PC-3 (cell line): ENCODE results near the gene PLEKHH1. TPM values are rescaled to one million over a fixed set of nuclear protein-coding genes. Genes with fewer than 3 reads are reported as not detected.
"Not testable (repeated sequence)": the region's sequence is repeated elsewhere in the genome, so short reads cannot be mapped to it uniquely, and the experiment has no call there.

ENCODE experiments used
- ATAC-seq: fragments of 200-7000 bp; cut with Tn5 transposase; 2 replicates; pipeline ENCODE4 v1.9.1; 2020; ENCODE audit warnings: mild to moderate bottlenecking, moderate library complexity
- BruUV-seq: library from RNA; stranded (reverse); fragments of 400-500 nt; replicated peaks from 2 replicates; lab custom pipeline; 2021; lab: Mats Ljungman, UMichigan
- CTCF ChIA-PET: fragments of 300-600 bp; sonication (Branson Sonifier 250); formaldehyde crosslinking; loops from one replicate; lab custom pipeline; 2022; ENCODE audit warnings: antibody characterized with exemption; lab: Charles Lee
- POLR2A ChIA-PET: fragments of 300-600 bp; sonication (Branson Sonifier 250); formaldehyde crosslinking; loops from one replicate; lab custom pipeline; 2022; ENCODE audit warnings: antibody characterized with exemption; ENCODE audit not compliant: unreplicated experiment; lab: Charles Lee
- DNase-seq: peaks from one replicate; pipeline ENCODE4 v3.0.0-alpha.2; 2015
- H2AFZ ChIP-seq: fragments of 300-600 bp; sonication (generic); 2 replicates; pipeline ENCODE4 v1.6.0; 2016; ENCODE audit warnings: antibody characterized with exemption, low read length
- H3F3A ChIP-seq: fragments of 300-600 bp; sonication (generic); one replicate; pipeline ENCODE4 v1.6.0; 2017; ENCODE audit warnings: antibody characterized with exemption, low read length, control low read depth, mild to moderate bottlenecking; ENCODE audit not compliant: unreplicated experiment
- H3K27ac ChIP-seq: fragments of 300-600 bp; sonication (generic); 2 replicates; pipeline ENCODE4 v1.5.1; 2016; ENCODE audit warnings: mild to moderate bottlenecking, low read length
- H3K27me3 ChIP-seq: fragments of 300-600 bp; sonication (generic); 2 replicates; pipeline ENCODE4 v1.6.1; 2016; ENCODE audit warnings: low read length, mixed read lengths
- H3K36me3 ChIP-seq: fragments of 300-600 bp; sonication (generic); 2 replicates; pipeline ENCODE4 v1.6.1; 2016; ENCODE audit warnings: low read depth, mixed run types, low read length, mixed read lengths
- H3K4me1 ChIP-seq: fragments of 300-600 bp; sonication (generic); 2 replicates; pipeline ENCODE4 v1.5.1; 2016; ENCODE audit warnings: low read length; ENCODE audit not compliant: insufficient read depth
- H3K4me2 ChIP-seq: fragments of 300-600 bp; sonication (generic); 2 replicates; pipeline ENCODE4 v1.6.0; 2016; ENCODE audit warnings: low read length
- H3K4me3 ChIP-seq: fragments of 300-600 bp; sonication (generic); 2 replicates; pipeline ENCODE4 v1.5.1; 2016; ENCODE audit warnings: mild to moderate bottlenecking, low read length, mixed read lengths
- H3K79me2 ChIP-seq: fragments of 300-600 bp; sonication (generic); 2 replicates; pipeline ENCODE4 v1.6.1; 2017; ENCODE audit warnings: low read length, mixed read lengths
- H3K9ac ChIP-seq: fragments of 300-600 bp; sonication (generic); 2 replicates; pipeline ENCODE4 v1.6.0; 2016; ENCODE audit warnings: mild to moderate bottlenecking, low read length
- H3K9me2 ChIP-seq: fragments of 300-600 bp; sonication (generic); replicated peaks from 2 replicates; pipeline ENCODE4 v1.6.1; 2016; ENCODE audit warnings: mixed run types, low read length, mixed read lengths
- H3K9me3 ChIP-seq: fragments of 300-600 bp; sonication (generic); 2 replicates; pipeline ENCODE4 v1.6.1; 2016; ENCODE audit warnings: low read length, mixed read lengths
- H4K20me1 ChIP-seq: fragments of 300-600 bp; sonication (generic); 2 replicates; pipeline ENCODE4 v1.6.1; 2016; ENCODE audit warnings: low read length, mixed read lengths
- CTCF ChIP-seq: fragments of 300-600 bp; sonication (generic); conservative IDR thresholded peaks from 2 replicates; pipeline ENCODE4 v1.5.1; 2017; ENCODE audit warnings: antibody characterized with exemption, low read depth, mild to moderate bottlenecking, low read length
- EZH2 ChIP-seq: fragments of 300-600 bp; sonication (generic); IDR thresholded peaks from one replicate; pipeline ENCODE4 v1.6.1; 2017; ENCODE audit warnings: antibody characterized with exemption, mild to moderate bottlenecking, low read length; ENCODE audit not compliant: unreplicated experiment
- EZH2phosphoT487 ChIP-seq: fragments of 300-600 bp; sonication (generic); IDR thresholded peaks from 2 replicates; pipeline ENCODE4 v1.6.1; 2018; ENCODE audit warnings: mild to moderate bottlenecking, antibody characterized with exemption, low read length, borderline replicate concordance
- intact Hi-C: fragments of 100-400 bp; cut with micrococcal nuclease; formaldehyde crosslinking; loops from 2 replicates; pipeline ENCODE4 v1.9.0; 2023
- total RNA-seq: library from RNA; depleted of rRNA; stranded (reverse); fragments of >200 nt; gene quantifications from 2 replicates; pipeline ENCODE4 v1.2.3, GENCODE V29; 2014

Gene PLEKHH1
- total RNA-seq, 1 experiment from 2014 or later = 11.1 TPM

DNA sequence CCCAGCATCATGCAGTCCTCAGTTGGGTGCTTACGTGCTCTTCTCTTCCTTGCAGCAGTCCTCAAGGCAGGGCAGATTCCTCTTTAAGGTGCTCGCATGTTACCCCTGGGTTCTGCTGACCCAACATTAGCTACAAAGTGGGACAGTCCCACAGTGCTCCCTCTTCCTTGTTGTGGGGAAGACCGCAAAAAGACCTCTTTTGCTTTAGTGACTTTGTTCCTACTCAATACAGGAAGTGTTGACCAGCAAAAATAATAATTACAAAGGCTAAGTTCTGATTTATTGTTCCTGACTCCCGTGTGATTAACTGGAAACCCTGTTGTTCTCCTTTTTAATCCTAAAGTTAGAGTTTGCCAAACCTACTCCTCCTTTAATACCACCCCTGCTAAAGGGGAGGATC is 53.3 kb downstream of the PLEKHH1 start:
- DNase-seq (no peak), ATAC-seq (no peak)
- H2AFZ ChIP-seq = no peak overlapping the region
- H3K9ac ChIP-seq = no peak overlapping the region
- H3K4me2 ChIP-seq = no peak overlapping the region
- no peaks in the 10 kb centered on the region for H3K27me3 ChIP-seq
- H3K4me3 ChIP-seq = no peak overlapping the region
- H3K4me1 ChIP-seq = no peaks in the 10 kb centered on the region
- POLR2A ChIA-PET = no interaction called here
- H3F3A ChIP-seq = peaks cover 3% of the 10 kb centered on the region
- no peaks in the 10 kb centered on the region for H4K20me1 ChIP-seq
- H3K27ac ChIP-seq = no peak overlapping the region
- H3K9me2 ChIP-seq = no peaks in the 10 kb centered on the region
- H3K79me2 ChIP-seq = no peaks in the 10 kb centered on the region
- H3K9me3 ChIP-seq = no peaks in the 10 kb centered on the region
- no peak for TF ChIP-seq EZH2
- no peak for TF ChIP-seq CTCF
- no peak for TF ChIP-seq EZH2phosphoT487
- BruUV-seq = no TSS peak
- intact Hi-C loops = no loop called here
- H3K36me3 ChIP-seq = peaks cover 21% of the 10 kb centered on the region; the same call in 1 of the 2 replicates
- CTCF ChIA-PET = interaction anchor here (1.3 to 4.3 kb wide), 2 partner anchors 81 to 117 kb away, joined by 3 to 68 read pairs; no protein-coding TSS in a partner anchor

DNA sequence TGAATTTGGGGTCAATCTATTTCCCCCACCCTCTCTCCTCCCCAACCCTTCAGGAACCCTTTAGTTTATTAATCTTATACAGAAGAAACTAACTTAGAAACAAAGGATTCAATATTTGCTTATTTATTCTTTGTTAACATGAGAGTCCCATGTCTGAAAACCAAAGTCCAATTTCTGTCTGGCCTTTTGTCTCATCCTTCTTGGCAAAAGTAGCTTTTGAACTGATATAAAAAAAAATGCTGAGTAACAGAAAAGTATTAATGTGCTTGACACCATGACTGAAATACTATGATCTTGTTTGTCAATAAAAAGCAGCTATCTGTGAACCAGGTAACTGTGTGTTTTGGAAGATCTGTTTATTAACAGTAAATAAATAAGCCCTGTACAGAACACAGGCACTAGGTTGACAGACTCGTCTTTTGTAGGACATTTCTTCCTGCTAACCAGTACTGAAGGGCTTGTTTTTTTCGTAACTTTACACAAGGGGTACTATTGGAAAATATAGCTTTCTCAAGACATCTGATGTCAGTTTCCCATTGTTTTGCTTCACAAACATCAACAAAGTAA is 56.2 kb downstream of the PLEKHH1 start:
- H2AFZ ChIP-seq = no peak overlapping the region
- H3K4me3 ChIP-seq = no peak overlapping the region
- ChIA-PET POLR2A (no interaction called here), CTCF (interaction anchor here (0.6 to 0.9 kb wide), 2 partner anchors 62 to 115 kb away, joined by 3 to 4 read pairs; no protein-coding TSS in a partner anchor)
- ATAC-seq = no peak
- H3K9me3 ChIP-seq = no peaks in the 10 kb centered on the region
- H3K4me1 ChIP-seq = no peaks in the 10 kb centered on the region
- no peak for TF ChIP-seq EZH2
- TF ChIP-seq CTCF = no peak
- TF ChIP-seq EZH2phosphoT487 = no peak
- H3K79me2 ChIP-seq = no peaks in the 10 kb centered on the region
- intact Hi-C loops = no loop called here
- no peaks in the 10 kb centered on the region for H4K20me1 ChIP-seq
- no peaks in the 10 kb centered on the region for H3K27me3 ChIP-seq
- H3K9ac ChIP-seq = no peak overlapping the region
- no peak for DNase-seq
- no TSS peak for BruUV-seq
- no peaks in the 10 kb centered on the region for H3K9me2 ChIP-seq
- no peak overlapping the region for H3K27ac ChIP-seq
- no peak overlapping the region for H3K4me2 ChIP-seq
- H3F3A ChIP-seq = peaks cover 4% of the 10 kb centered on the region
- peaks cover 27% of the 10 kb centered on the region; the same call in 1 of the 2 replicates for H3K36me3 ChIP-seq

GRCh38 chr14:67593650-67594049 is 60.6 kb downstream of the PLEKHH1 start:
- ATAC-seq, H3K27ac ChIP-seq, H3K27me3 ChIP-seq, H3K4me3 ChIP-seq, BruUV-seq, H3K4me2 ChIP-seq, H3K9me3 ChIP-seq, CTCF ChIA-PET, intact Hi-C loops, H3K9me2 ChIP-seq, POLR2A ChIA-PET, H3K4me1 ChIP-seq, H3K9ac ChIP-seq, H2AFZ ChIP-seq, H3F3A ChIP-seq, DNase-seq, H4K20me1 ChIP-seq: not testable (repeated sequence)
- Histone ChIP-seq H3K79me2 (peaks cover 13% of the 10 kb centered on the region), H3K36me3 (peaks cover 19% of the 10 kb centered on the region; the same call in 1 of the 2 replicates)
